ENCODE measurements around the gene SLC6A5.

DNA sequence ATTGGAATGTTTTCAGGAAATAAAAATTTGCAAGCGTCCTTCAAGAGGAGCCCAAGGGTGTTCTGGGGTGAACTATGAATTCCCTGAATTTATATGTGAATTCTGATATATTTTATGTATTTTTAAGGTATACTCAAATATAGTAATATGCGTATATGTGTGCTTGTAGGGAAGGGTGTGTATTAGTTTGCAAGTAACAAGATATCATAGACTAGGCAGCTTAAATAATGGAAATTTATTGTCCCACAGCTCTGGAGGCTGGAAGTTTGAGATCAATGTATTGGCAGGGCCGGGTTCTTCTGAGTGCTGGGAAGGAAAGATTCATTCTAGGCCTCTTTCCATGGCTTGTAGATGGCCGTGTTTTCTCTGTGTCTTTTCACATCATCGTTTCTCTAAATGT is 16.2 kb upstream of the SLC6A5 start:
- no peak for TF ChIP-seq POLR2A (IDR thresholded peaks at IDR 0.05)
- TF ChIP-seq, protein P1, sequence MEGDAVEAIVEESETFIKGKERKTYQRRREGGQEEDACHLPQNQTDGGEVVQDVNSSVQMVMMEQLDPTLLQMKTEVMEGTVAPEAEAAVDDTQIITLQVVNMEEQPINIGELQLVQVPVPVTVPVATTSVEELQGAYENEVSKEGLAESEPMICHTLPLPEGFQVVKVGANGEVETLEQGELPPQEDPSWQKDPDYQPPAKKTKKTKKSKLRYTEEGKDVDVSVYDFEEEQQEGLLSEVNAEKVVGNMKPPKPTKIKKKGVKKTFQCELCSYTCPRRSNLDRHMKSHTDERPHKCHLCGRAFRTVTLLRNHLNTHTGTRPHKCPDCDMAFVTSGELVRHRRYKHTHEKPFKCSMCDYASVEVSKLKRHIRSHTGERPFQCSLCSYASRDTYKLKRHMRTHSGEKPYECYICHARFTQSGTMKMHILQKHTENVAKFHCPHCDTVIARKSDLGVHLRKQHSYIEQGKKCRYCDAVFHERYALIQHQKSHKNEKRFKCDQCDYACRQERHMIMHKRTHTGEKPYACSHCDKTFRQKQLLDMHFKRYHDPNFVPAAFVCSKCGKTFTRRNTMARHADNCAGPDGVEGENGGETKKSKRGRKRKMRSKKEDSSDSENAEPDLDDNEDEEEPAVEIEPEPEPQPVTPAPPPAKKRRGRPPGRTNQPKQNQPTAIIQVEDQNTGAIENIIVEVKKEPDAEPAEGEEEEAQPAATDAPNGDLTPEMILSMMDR (IDR thresholded peaks at IDR 0.05): no peak

Measured in body of pancreas (tissue), 4 donors.